Measurements from ENCODE around the gene TMEM245. TPM values are rescaled to one million over a fixed set of nuclear protein-coding genes. Genes with fewer than 3 reads are reported as not detected.

The TMEM245 gene
- total RNA-seq, 1 experiment from 2014 or later = 54.0 TPM

DNA sequence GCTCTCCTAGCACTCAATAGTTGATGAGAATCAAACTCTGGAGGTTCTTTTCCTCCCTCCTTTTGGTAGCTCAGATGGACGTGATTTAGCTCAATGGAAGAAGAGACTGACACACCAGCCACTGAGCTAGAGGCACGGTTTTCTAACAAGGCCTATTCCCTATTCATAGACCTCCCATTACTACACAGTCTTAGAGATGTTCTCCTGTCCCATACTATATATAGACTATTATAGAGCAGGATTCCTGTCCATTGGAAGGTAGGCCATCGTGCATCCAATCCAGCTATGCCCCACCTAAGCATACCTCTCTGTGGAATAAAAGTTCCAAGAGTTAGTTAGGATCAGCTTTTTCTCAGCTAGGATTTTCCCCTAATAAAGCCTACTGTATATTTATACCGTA, 76.2 kb downstream of the TMEM245 start:
- Histone ChIP-seq H3K27me3 (ENCODE audit: control insufficient read depth, insufficient read depth, low read length) (no peaks in the 10 kb centered on the region), H3K27ac (ENCODE audit: low read length) (no peak overlapping the region), H3K4me3 (ENCODE audit: low read depth in 2 of 2, low read length in 2 of 2) (no peak overlapping the region), H3K36me3 (ENCODE audit: control insufficient read depth, insufficient read depth, low read length) (peaks cover 19% of the 10 kb centered on the region), H3K4me1 (ENCODE audit: control insufficient read depth, insufficient read depth, low read length) (no peaks in the 10 kb centered on the region), H3K9me3 (ENCODE audit: control insufficient read depth, insufficient read depth, low read depth, low read length) (no peaks in the 10 kb centered on the region)
- BruUV-seq (replicated peaks) = no TSS peak
- TF ChIP-seq TCF7L2 (IDR thresholded peaks at IDR 0.05; ENCODE audit: low read depth, low read length) = no peak
- CTCF ChIA-PET = no interaction called here
- in situ Hi-C loops (cut with HindIII; ENCODE audit: low pct_unique_long_range_greater_than_20kb, low sequenced_read_pairs) (no loop called here), intact Hi-C loops (cut with micrococcal nuclease; ENCODE audit: unreplicated experiment) (no loop called here)
- POLR2A ChIA-PET = no interaction called here
- DNase-seq (ENCODE audit: low read depth, low spot score) (no peak), ATAC-seq (no peak)

DNA sequence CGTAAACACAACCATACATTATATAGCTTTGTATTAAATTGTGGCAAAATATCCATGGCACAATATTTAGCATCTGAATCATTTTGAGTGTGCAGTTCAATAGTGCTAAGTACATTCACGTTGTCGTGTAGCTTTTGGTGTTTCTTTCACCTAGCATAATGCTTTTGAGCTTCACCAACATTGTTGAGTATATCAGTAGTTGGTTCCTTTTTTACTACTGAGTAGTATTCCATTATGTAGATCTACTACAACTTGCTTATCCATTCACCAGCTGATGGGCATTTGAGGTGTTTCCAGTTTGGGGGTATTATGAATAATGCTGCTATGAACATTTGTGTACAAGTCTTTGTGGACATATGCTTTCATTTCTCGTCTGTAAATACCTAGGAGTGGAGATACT, 79.2 kb downstream of the TMEM245 start:
- TF ChIP-seq POLR2AphosphoS5 (IDR thresholded peaks at IDR 0.05; ENCODE audit: low read depth, low read length) (no peak), TCF7L2 (IDR thresholded peaks at IDR 0.05; ENCODE audit: low read depth, low read length) (no peak), SIN3A (IDR thresholded peaks at IDR 0.05; ENCODE audit: borderline replicate concordance, insufficient read depth, low read depth, low read length) (no peak)
- TF ChIP-seq, protein P1, sequence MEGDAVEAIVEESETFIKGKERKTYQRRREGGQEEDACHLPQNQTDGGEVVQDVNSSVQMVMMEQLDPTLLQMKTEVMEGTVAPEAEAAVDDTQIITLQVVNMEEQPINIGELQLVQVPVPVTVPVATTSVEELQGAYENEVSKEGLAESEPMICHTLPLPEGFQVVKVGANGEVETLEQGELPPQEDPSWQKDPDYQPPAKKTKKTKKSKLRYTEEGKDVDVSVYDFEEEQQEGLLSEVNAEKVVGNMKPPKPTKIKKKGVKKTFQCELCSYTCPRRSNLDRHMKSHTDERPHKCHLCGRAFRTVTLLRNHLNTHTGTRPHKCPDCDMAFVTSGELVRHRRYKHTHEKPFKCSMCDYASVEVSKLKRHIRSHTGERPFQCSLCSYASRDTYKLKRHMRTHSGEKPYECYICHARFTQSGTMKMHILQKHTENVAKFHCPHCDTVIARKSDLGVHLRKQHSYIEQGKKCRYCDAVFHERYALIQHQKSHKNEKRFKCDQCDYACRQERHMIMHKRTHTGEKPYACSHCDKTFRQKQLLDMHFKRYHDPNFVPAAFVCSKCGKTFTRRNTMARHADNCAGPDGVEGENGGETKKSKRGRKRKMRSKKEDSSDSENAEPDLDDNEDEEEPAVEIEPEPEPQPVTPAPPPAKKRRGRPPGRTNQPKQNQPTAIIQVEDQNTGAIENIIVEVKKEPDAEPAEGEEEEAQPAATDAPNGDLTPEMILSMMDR (IDR thresholded peaks at IDR 0.05) = no peak
- TF ChIP-seq, protein P2, sequence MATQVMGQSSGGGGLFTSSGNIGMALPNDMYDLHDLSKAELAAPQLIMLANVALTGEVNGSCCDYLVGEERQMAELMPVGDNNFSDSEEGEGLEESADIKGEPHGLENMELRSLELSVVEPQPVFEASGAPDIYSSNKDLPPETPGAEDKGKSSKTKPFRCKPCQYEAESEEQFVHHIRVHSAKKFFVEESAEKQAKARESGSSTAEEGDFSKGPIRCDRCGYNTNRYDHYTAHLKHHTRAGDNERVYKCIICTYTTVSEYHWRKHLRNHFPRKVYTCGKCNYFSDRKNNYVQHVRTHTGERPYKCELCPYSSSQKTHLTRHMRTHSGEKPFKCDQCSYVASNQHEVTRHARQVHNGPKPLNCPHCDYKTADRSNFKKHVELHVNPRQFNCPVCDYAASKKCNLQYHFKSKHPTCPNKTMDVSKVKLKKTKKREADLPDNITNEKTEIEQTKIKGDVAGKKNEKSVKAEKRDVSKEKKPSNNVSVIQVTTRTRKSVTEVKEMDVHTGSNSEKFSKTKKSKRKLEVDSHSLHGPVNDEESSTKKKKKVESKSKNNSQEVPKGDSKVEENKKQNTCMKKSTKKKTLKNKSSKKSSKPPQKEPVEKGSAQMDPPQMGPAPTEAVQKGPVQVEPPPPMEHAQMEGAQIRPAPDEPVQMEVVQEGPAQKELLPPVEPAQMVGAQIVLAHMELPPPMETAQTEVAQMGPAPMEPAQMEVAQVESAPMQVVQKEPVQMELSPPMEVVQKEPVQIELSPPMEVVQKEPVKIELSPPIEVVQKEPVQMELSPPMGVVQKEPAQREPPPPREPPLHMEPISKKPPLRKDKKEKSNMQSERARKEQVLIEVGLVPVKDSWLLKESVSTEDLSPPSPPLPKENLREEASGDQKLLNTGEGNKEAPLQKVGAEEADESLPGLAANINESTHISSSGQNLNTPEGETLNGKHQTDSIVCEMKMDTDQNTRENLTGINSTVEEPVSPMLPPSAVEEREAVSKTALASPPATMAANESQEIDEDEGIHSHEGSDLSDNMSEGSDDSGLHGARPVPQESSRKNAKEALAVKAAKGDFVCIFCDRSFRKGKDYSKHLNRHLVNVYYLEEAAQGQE (IDR thresholded peaks at IDR 0.05; ENCODE audit: insufficient read depth in 1 of 2, low read depth in 2 of 2, low read length in 1 of 2) = no peak
- POLR2A ChIA-PET = no interaction called here
- peaks cover 10% of the 10 kb centered on the region for H3K4me1 ChIP-seq (ENCODE audit: control insufficient read depth, insufficient read depth, low read length)
- CTCF ChIA-PET = no interaction called here
- no peaks in the 10 kb centered on the region for H3K9me3 ChIP-seq (ENCODE audit: control insufficient read depth, insufficient read depth, low read depth, low read length)
- peaks cover 2% of the 10 kb centered on the region; the same call in 1 of the 2 replicates for H3K36me3 ChIP-seq (ENCODE audit: control insufficient read depth, insufficient read depth, low read length)
- no peak for ATAC-seq
- H3K4me3 ChIP-seq (ENCODE audit: low read depth in 2 of 2, low read length in 2 of 2) = no peak overlapping the region
- intact Hi-C loops (cut with micrococcal nuclease; ENCODE audit: unreplicated experiment) (no loop called here), in situ Hi-C loops (cut with HindIII; ENCODE audit: low pct_unique_long_range_greater_than_20kb, low sequenced_read_pairs) (no loop called here)
- TSS peak; percentile 32 for BruUV-seq (replicated peaks)
- H3K27me3 ChIP-seq (ENCODE audit: control insufficient read depth, insufficient read depth, low read length) = no peaks in the 10 kb centered on the region
- DNase-seq (ENCODE audit: low read depth, low spot score) = no peak
- H3K27ac ChIP-seq (ENCODE audit: low read length) = no peak overlapping the region

DNA sequence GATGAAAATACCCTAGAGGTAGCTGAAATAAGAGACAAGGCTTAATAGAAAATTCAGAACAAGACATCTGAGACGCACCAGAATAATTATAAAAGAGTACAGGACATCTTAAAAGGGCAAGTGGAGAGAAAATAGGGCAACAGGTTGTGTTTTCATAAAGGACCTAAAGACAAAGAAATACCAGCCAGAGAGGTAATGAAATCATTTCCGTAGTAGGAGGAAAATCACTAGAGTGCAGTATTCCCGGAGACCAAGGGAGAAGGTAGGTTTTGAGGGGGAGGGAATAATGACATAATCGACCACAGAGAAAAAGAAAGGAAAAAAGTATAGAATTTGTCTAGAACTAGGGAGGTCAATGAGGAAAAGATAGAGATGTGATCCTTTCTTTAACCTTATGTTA, 80.2 kb downstream of the TMEM245 start:
- POLR2A ChIA-PET = no interaction called here
- intact Hi-C loops (cut with micrococcal nuclease; ENCODE audit: unreplicated experiment) (no loop called here), in situ Hi-C loops (cut with HindIII; ENCODE audit: low pct_unique_long_range_greater_than_20kb, low sequenced_read_pairs) (no loop called here)
- Histone ChIP-seq H3K36me3 (ENCODE audit: control insufficient read depth, insufficient read depth, low read length) (peaks cover 7% of the 10 kb centered on the region; the same call in 1 of the 2 replicates), H3K27ac (ENCODE audit: low read length) (peak overlapping the region; percentile 21; the same call in 1 of the 2 replicates), H3K4me3 (ENCODE audit: low read depth in 2 of 2, low read length in 2 of 2) (no peak overlapping the region), H3K9me3 (ENCODE audit: control insufficient read depth, insufficient read depth, low read depth, low read length) (no peaks in the 10 kb centered on the region), H3K4me1 (ENCODE audit: control insufficient read depth, insufficient read depth, low read length) (peaks cover 10% of the 10 kb centered on the region), H3K27me3 (ENCODE audit: control insufficient read depth, insufficient read depth, low read length) (no peaks in the 10 kb centered on the region)
- no TSS peak for BruUV-seq (replicated peaks)
- TF ChIP-seq TCF7L2 (IDR thresholded peaks at IDR 0.05; ENCODE audit: low read depth, low read length) (no peak), SIN3A (IDR thresholded peaks at IDR 0.05; ENCODE audit: borderline replicate concordance, insufficient read depth, low read depth, low read length) (no peak)
- TF ChIP-seq, protein P1 (IDR thresholded peaks at IDR 0.05) = no peak
- TF ChIP-seq, protein P2 (IDR thresholded peaks at IDR 0.05; ENCODE audit: insufficient read depth in 1 of 2, low read depth in 2 of 2, low read length in 1 of 2) = no peak
- DNase-seq (ENCODE audit: low read depth, low spot score) (no peak), ATAC-seq (no peak)
- CTCF ChIA-PET = no interaction called here

Measured in Panc1 (cell line).